HEK293T (cell line): Measurements from ENCODE around the gene NDUFA8.

Experiments
- ARNT ChIP-seq: fragments of 450-650 bp; IDR thresholded peaks from 2 replicates; pipeline ENCODE4 v1.6.1; 2017; ENCODE audit warnings: mild to moderate bottlenecking
- FOXA1 ChIP-seq: fragments of 450-650 bp; IDR thresholded peaks from 2 replicates; pipeline ENCODE4 v1.6.1; 2016; ENCODE audit warnings: mild to moderate bottlenecking

DNA sequence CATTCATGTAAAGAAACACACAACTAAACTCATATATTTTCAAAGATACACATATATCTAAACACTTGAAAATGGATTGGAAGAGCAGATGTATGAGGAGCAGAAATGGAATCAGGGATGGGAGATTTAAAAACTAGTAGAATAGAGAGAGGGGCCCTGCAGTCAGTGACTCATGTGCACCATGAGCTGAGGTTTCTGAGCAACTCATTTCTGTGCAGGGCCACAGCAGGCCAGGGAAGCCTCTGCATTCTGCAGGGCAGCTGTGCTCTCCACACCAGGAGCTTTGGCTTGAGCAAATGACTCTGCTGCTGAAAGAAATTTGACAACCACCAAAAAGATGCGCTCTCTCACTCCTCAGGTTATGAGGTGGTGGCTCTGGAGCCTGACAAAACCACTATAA, 42.1 kb upstream of the NDUFA8 start:
- TF ChIP-seq ARNT (no peak), FOXA1 (no peak)
